ENCODE data around the gene PAF1.
"Not testable (repeated sequence)": the region's sequence is repeated elsewhere in the genome, so short reads cannot be mapped to it uniquely, and the experiment has no call there.

Gene PAF1

GRCh38 chr19:39341719-39342604 is 48.9 kb downstream of the PAF1 start, which contains the start of gene SAMD4B:
Gene SAMD4B (plus strand): TSS chr19:39342421. CDS start chr19:39356894, 14,473 bp downstream.
- TF ChIP-seq TAF1 (IDR thresholded peaks at IDR 0.05; ENCODE audit: borderline replicate concordance, low read depth, low read length) = peak; percentile 96
- peak; percentile 99 for TF ChIP-seq POLR2A (IDR thresholded peaks at IDR 0.05; ENCODE audit: low read depth, low read length)
- TF ChIP-seq POLR2AphosphoS5 (IDR thresholded peaks at IDR 0.05; ENCODE audit: low read depth, low read length) = peak; percentile 98
- FAIRE-seq = peak; percentile 99
- peak; percentile 94 for DNase-seq (ENCODE audit: insufficient read length)

GRCh38 chr19:39341129-39341718 is 49.7 kb downstream of the PAF1 start:
- no peak for TF ChIP-seq TAF1 (IDR thresholded peaks at IDR 0.05; ENCODE audit: borderline replicate concordance, low read depth, low read length)
- no peak for TF ChIP-seq POLR2AphosphoS5 (IDR thresholded peaks at IDR 0.05; ENCODE audit: low read depth, low read length)
- TF ChIP-seq POLR2A (IDR thresholded peaks at IDR 0.05; ENCODE audit: low read depth, low read length) = no peak
- no peak for FAIRE-seq

GRCh38 chr19:39340156-39340555 is 50.8 kb downstream of the PAF1 start:
- not testable (repeated sequence) for DNase-seq (ENCODE audit: insufficient read length); FAIRE-seq

More at GRCh38 chr19:39341129-39341718, 49.7 kb downstream of the PAF1 start:
- no peak for DNase-seq (ENCODE audit: insufficient read length)

GRCh38 chr19:39339674-39340073 is 51.2 kb downstream of the PAF1 start:
- TF ChIP-seq POLR2AphosphoS5 (IDR thresholded peaks at IDR 0.05; ENCODE audit: low read depth, low read length) (no peak), POLR2A (IDR thresholded peaks at IDR 0.05; ENCODE audit: low read depth, low read length) (no peak), TAF1 (IDR thresholded peaks at IDR 0.05; ENCODE audit: borderline replicate concordance, low read depth, low read length) (no peak)
- peak; percentile 78 for FAIRE-seq

DNA sequence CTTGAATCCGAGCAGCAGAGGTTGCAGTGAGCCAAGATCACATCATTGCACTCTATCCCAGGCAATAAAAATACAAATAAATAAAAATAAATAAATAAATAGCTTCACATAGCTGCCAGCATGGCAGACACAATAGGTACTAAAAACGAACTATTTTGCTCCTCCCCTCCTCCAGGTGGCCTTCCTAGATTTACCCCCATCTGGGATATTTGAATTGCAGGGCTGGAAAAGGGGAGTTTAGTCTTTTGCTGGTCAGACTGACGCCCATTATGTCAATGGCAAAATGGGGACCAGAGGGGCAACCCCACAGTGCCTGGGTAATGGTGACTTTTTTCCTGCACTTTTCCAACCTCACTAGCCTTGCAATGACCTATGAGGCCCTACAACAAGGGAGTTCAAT is 54.4 kb downstream of the PAF1 start:
- FAIRE-seq (no peak), DNase-seq (ENCODE audit: insufficient read length) (no peak)
- no peak for TF ChIP-seq POLR2A (IDR thresholded peaks at IDR 0.05; ENCODE audit: low read depth, low read length)
- TF ChIP-seq TAF1 (IDR thresholded peaks at IDR 0.05; ENCODE audit: borderline replicate concordance, low read depth, low read length) = no peak
- no peak for TF ChIP-seq POLR2AphosphoS5 (IDR thresholded peaks at IDR 0.05; ENCODE audit: low read depth, low read length)

More at GRCh38 chr19:39339674-39340073, 51.2 kb downstream of the PAF1 start:
- DNase-seq (ENCODE audit: insufficient read length) = no peak
